Stomach (tissue), 9 donors: ENCODE results near the gene B3GAT2. TPM values are rescaled to one million over a fixed set of nuclear protein-coding genes. Genes with fewer than 3 reads are reported as not detected.

Source experiments
- DNase-seq, 2 donors: peaks; one replicate each; pipeline versions ENCODE4 v3.0.0 to v3.0.0-alpha.2; 2013 to 2019
- H3K27ac ChIP-seq, 5 donors: fragments of 200-600 bp in 4 of 5; sonication (generic) in 4 of 5; one replicate each; pipeline ENCODE4 v1.5.1; 2013 to 2019; ENCODE audit warnings: mild to moderate bottlenecking in 1 of 5, moderate library complexity in 1 of 5
- H3K27me3 ChIP-seq, 3 donors: fragments of 200-600 bp; sonication (generic); one replicate each; pipeline ENCODE4 v1.5.1; 2017 to 2019; ENCODE audit warnings: mixed run types in 1 of 3
- H3K36me3 ChIP-seq, 4 donors: fragments of 200-600 bp; sonication (generic); 1 replicate in 3 of 4; 2 replicates in 1 of 4; pipeline ENCODE4 v1.5.1; 2016 to 2019
- H3K4me1 ChIP-seq, 4 donors: fragments of 200-600 bp; sonication (generic); one replicate each; pipeline ENCODE4 v1.5.1; 2016 to 2019
- H3K4me3 ChIP-seq, 4 donors: fragments of 200-600 bp; sonication (generic) in 3 of 4; one replicate each; pipeline ENCODE4 v1.5.1; 2016 to 2019; ENCODE audit warnings: mild to moderate bottlenecking in 1 of 4
- H3K9me3 ChIP-seq, 4 donors: fragments of 200-600 bp; sonication (generic); one replicate each; pipeline ENCODE4 v1.5.1; 2016 to 2019
- EP300 ChIP-seq: sonication (generic); formaldehyde crosslinking; IDR thresholded peaks from one replicate; pipeline ENCODE4 v1.6.1; 2017; ENCODE audit warnings: antibody characterized with exemption
- POLR2A ChIP-seq, 4 donors: fragments of 450-650 bp; IDR thresholded peaks; one replicate each; pipeline ENCODE4 v1.6.1; 2016; ENCODE audit warnings: antibody characterized with exemption in 4 of 4, control low read depth in 2 of 4, mild to moderate bottlenecking in 1 of 4, moderate library complexity in 1 of 4
- POLR2AphosphoS5 ChIP-seq, 3 donors: sonication (generic); formaldehyde crosslinking; IDR thresholded peaks; one replicate each; pipeline ENCODE4 v1.6.1; 2016; ENCODE audit warnings: antibody characterized with exemption in 3 of 3
- WGBS, 5 donors: extraction: QIAGEN DNeasy Blood & Tissue Kit in 3 of 5; methylation state at CpG; one replicate each; pipeline versions ENCODE4 v1.1.5 to v1.1.7; 2013 to 2018; 5-methylcytosine and 5-hydroxymethylcytosine counted together
- intact Hi-C: fragments of 100-400 bp; cut with DNase I; formaldehyde crosslinking; loops from one replicate; pipeline ENCODE4 v1.15.1; 2023; ENCODE audit warnings: low total_unique reads
- polyA plus RNA-seq, 3 donors: library from polyadenylated mRNA; stranded (reverse); fragments of 200-250 nt; gene quantifications; one replicate each; pipeline ENCODE4 v1.2.3, GENCODE V29; 2013
- total RNA-seq, 5 donors: library from RNA; depleted of rRNA; stranded (reverse); fragments of >200 nt; gene quantifications; one replicate each; pipeline versions ENCODE4 v1.1.0 to v1.2.3, GENCODE V29; 2014 to 2016
- TF ChIP-seq, protein P1 (sequence below), 7 experiments: fragments of 450-650 bp in 4 of 7; fragments of 200-600 bp in 3 of 7; sonication (generic) in 3 of 7; IDR thresholded peaks; one replicate each; pipeline ENCODE4 v1.5.1; 2016 to 2019; ENCODE audit warnings: antibody characterized with exemption in 7 of 7, control low read depth in 2 of 7, mild to moderate bottlenecking in 1 of 7
- donor health status: healthy with polysubstance abuse.
- donor health status: Bipolar disorder and iron deficiency.
- donor health status: healthy.

B3GAT2 gene
- total and polyA plus RNA-seq, 8 donors, result 0.06 to 1.1 (median 0.14) TPM; not detected in 4

- no peaks in the 10 kb centered on the region for H3K4me1 ChIP-seq
- TF ChIP-seq POLR2AphosphoS5 (IDR thresholded peaks at IDR 0.05), result no peak
- TF ChIP-seq, protein P1, sequence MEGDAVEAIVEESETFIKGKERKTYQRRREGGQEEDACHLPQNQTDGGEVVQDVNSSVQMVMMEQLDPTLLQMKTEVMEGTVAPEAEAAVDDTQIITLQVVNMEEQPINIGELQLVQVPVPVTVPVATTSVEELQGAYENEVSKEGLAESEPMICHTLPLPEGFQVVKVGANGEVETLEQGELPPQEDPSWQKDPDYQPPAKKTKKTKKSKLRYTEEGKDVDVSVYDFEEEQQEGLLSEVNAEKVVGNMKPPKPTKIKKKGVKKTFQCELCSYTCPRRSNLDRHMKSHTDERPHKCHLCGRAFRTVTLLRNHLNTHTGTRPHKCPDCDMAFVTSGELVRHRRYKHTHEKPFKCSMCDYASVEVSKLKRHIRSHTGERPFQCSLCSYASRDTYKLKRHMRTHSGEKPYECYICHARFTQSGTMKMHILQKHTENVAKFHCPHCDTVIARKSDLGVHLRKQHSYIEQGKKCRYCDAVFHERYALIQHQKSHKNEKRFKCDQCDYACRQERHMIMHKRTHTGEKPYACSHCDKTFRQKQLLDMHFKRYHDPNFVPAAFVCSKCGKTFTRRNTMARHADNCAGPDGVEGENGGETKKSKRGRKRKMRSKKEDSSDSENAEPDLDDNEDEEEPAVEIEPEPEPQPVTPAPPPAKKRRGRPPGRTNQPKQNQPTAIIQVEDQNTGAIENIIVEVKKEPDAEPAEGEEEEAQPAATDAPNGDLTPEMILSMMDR (IDR thresholded peaks at IDR 0.05), result no peak
- TF ChIP-seq EP300, result no peak
- TF ChIP-seq POLR2A (IDR thresholded peaks at IDR 0.05), result no peak
- WGBS, 5 donors, result 61 to 75% (median 66%) methylated on average over 2 to 4 of the region's 4 CpGs
- H3K27me3 ChIP-seq, result no peaks in the 10 kb centered on the region
- no peak overlapping the region for H3K27ac ChIP-seq
- DNase-seq, result peak in 1 of 2 donors; percentile 65
- intact Hi-C loops, result no loop called here
- H3K4me3 ChIP-seq, result no peak overlapping the region
- no peaks in the 10 kb centered on the region for H3K9me3 ChIP-seq
- H3K36me3 ChIP-seq, result no peaks in the 10 kb centered on the region
Observed at GRCh38 chr6:70980727-70981126, 23.9 kb upstream of the B3GAT2 start.

DNA sequence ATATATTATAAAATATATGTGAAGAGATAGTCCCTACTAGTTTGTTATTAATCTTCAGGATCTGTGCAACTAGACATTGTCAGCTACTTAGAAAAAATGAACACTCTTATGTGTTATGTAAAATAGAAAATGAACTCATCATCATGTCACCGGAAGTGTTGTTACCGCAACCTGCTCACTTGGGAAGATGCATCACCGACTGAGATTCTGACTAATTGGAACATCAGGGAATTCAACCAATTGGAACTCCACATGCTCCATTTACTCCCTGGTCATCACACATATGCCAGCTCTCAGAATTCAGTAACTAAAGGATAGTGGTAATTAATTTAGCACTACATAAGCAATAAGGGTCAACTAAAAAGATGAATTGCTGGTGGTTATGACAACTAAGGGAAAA lies 16.7 kb upstream of the B3GAT2 start:
- H3K27ac ChIP-seq, result no peak overlapping the region
- H3K4me1 ChIP-seq, result no peaks in the 10 kb centered on the region
- 96 to 99% (median 96%) methylated on average over 3 of the region's 3 CpGs for WGBS, 5 donors
- no peak overlapping the region for H3K4me3 ChIP-seq
- no peak for TF ChIP-seq POLR2AphosphoS5 (IDR thresholded peaks at IDR 0.05)
- TF ChIP-seq, protein P1 (IDR thresholded peaks at IDR 0.05), result no peak
- TF ChIP-seq POLR2A (IDR thresholded peaks at IDR 0.05), result no peak
- H3K9me3 ChIP-seq, result no peaks in the 10 kb centered on the region
- intact Hi-C loops, result no loop called here
- no peaks in the 10 kb centered on the region for H3K36me3 ChIP-seq
- peaks cover 0 to 3% (median 0%) of the 10 kb centered on the region in 3 donors for H3K27me3 ChIP-seq
- DNase-seq, result no peak

DNA sequence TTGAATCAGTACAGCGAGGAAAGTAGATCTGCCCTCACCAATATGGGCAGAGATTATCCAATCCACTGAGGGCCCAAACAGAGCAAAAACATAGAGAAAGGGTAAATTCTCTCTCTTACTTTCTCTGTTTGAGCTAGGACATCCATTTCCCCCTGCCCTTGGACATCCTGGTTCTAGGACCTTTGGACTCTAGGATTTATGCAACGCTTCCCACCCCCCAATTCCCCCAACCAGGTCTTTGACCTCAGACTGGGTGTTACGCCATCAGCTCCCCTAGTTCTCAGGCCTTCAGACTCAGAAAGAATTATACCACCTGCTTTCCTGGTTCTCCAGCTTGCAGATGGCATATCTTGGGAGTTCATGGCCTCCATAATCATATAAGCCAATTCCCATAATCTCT lies 10.2 kb upstream of the B3GAT2 start:
- Histone ChIP-seq H3K4me1 (no peaks in the 10 kb centered on the region), H3K27me3 (no peaks in the 10 kb centered on the region), H3K27ac (no peak overlapping the region), H3K9me3 (no peaks in the 10 kb centered on the region), H3K36me3 (no peaks in the 10 kb centered on the region), H3K4me3 (no peak overlapping the region)
- DNase-seq, result no peak
- intact Hi-C loops, result no loop called here
- no peak for TF ChIP-seq EP300
- TF ChIP-seq POLR2AphosphoS5 (IDR thresholded peaks at IDR 0.05), result no peak
- TF ChIP-seq, protein P1 (IDR thresholded peaks at IDR 0.05), result no peak
- no peak for TF ChIP-seq POLR2A (IDR thresholded peaks at IDR 0.05)
- 82 to 91% (median 87%) methylated on average over 3 of the region's 3 CpGs for WGBS, 5 donors

DNA sequence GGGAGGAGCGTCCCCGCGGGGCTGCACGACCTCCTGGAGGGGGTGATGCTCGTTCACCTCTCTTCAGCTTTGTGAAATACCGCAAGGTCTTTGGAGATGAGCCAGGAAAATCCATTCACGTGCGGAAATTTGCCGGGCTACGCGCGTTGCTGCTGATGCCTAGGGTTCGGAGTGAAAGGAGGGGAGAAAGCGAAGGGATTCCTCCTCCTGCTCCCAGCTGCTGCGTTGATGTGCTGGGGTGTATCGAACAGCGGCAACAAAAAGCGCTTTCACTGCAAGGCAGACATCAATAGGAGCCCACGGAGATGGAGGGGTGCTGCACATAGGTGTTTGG lies 391 bp upstream of the B3GAT2 start:
- H3K27ac ChIP-seq, result no peak overlapping the region
- no peak for DNase-seq
- H3K27me3 ChIP-seq, result peaks cover 0 to 59% (median 35%) of the 10 kb centered on the region in 3 donors
- intact Hi-C loops, result no loop called here
- H3K4me3 ChIP-seq, result peak overlapping the region; percentile 49 to 77 (median 57)
- no peaks in the 10 kb centered on the region for H3K36me3 ChIP-seq
- WGBS, 5 donors, result 6 to 13% (median 10%) methylated on average over 18 to 19 of the region's 19 CpGs
- H3K4me1 ChIP-seq, result peaks cover 19 to 30% (median 27%) of the 10 kb centered on the region in 4 donors
- no peak for TF ChIP-seq EP300
- no peak for TF ChIP-seq POLR2A (IDR thresholded peaks at IDR 0.05)
- no peak for TF ChIP-seq POLR2AphosphoS5 (IDR thresholded peaks at IDR 0.05)
- TF ChIP-seq, protein P1 (IDR thresholded peaks at IDR 0.05), result no peak
- H3K9me3 ChIP-seq, result no peaks in the 10 kb centered on the region
